Ishikawa (cell line): ENCODE results near the gene AGAP1.

ENCODE experiments used
- CEBPB ChIP-seq: IDR thresholded peaks from 2 replicates; pipeline ENCODE4 v1.6.1; 2012
- CREB1 ChIP-seq: IDR thresholded peaks from 2 replicates; pipeline ENCODE4 v1.6.1; 2012; ENCODE audit warnings: low read depth
- EGR1 ChIP-seq: IDR thresholded peaks from 2 replicates; pipeline ENCODE4 v1.6.1; 2012
- EP300 ChIP-seq: IDR thresholded peaks from 2 replicates; pipeline ENCODE4 v1.6.1; 2012; ENCODE audit warnings: borderline replicate concordance
- FOXM1 ChIP-seq: IDR thresholded peaks from 2 replicates; pipeline ENCODE4 v1.6.1; 2012; ENCODE audit warnings: low read depth, borderline replicate concordance
- MAX ChIP-seq: IDR thresholded peaks from 2 replicates; pipeline ENCODE4 v1.6.1; 2012
- NFIC ChIP-seq: IDR thresholded peaks from 2 replicates; pipeline ENCODE4 v1.6.1; 2012
- RAD21 ChIP-seq: IDR thresholded peaks from 2 replicates; pipeline ENCODE4 v1.6.1; 2012; ENCODE audit warnings: low read depth
- REST ChIP-seq: IDR thresholded peaks from 2 replicates; pipeline ENCODE4 v1.6.1; 2012; ENCODE audit warnings: low read depth, mild to moderate bottlenecking
- TAF1 ChIP-seq: IDR thresholded peaks from 2 replicates; pipeline ENCODE4 v1.6.1; 2012; ENCODE audit warnings: low read depth, mild to moderate bottlenecking
- TCF12 ChIP-seq: IDR thresholded peaks from 2 replicates; pipeline ENCODE4 v1.6.1; 2012; ENCODE audit warnings: low read depth
- TEAD4 ChIP-seq: IDR thresholded peaks from 2 replicates; pipeline ENCODE4 v1.6.1; 2012
- USF1 ChIP-seq: IDR thresholded peaks from 2 replicates; pipeline ENCODE4 v1.6.1; 2012
- YY1 ChIP-seq: IDR thresholded peaks from 2 replicates; pipeline ENCODE4 v1.6.1; 2012; ENCODE audit warnings: low read depth
- ZBTB7A ChIP-seq: IDR thresholded peaks from 2 replicates; pipeline ENCODE4 v1.6.1; 2012; ENCODE audit warnings: low read depth

AGAP1 gene

GRCh38 chr2:235983016-235983415, 489.2 kb downstream of the AGAP1 start:
- no peak for TF ChIP-seq CREB1
- no peak for TF ChIP-seq YY1
- no peak for TF ChIP-seq TEAD4
- no peak for TF ChIP-seq REST
- no peak for TF ChIP-seq EGR1
- no peak for TF ChIP-seq FOXM1

GRCh38 chr2:235984552-235984951, 490.7 kb downstream of the AGAP1 start:
- TF ChIP-seq CEBPB (no peak), USF1 (no peak), EP300 (no peak), ZBTB7A (no peak), TCF12 (no peak), NFIC (no peak), RAD21 (no peak), CREB1 (no peak), YY1 (no peak), EGR1 (no peak), MAX (no peak), TEAD4 (no peak), FOXM1 (no peak), REST (no peak), TAF1 (no peak)

GRCh38 chr2:235986361-235986760, 492.5 kb downstream of the AGAP1 start:
- TF ChIP-seq RAD21 (no peak), CREB1 (no peak), TAF1 (no peak), CEBPB (no peak), NFIC (no peak), EGR1 (no peak), TCF12 (no peak), USF1 (no peak), REST (no peak), TEAD4 (no peak), FOXM1 (no peak), EP300 (no peak), YY1 (no peak)

GRCh38 chr2:235988271-235989015, 494.6 kb downstream of the AGAP1 start:
- no peak for TF ChIP-seq NFIC
- TF ChIP-seq CREB1, result no peak
- no peak for TF ChIP-seq FOXM1
- TF ChIP-seq YY1, result no peak
- TF ChIP-seq CEBPB, result no peak
- no peak for TF ChIP-seq TEAD4
- TF ChIP-seq RAD21, result no peak
- TF ChIP-seq USF1, result no peak
- no peak for TF ChIP-seq TAF1
- TF ChIP-seq MAX, result no peak
- no peak for TF ChIP-seq EGR1
- no peak for TF ChIP-seq EP300
